Glutamatergic neuron (in vitro differentiated cells): Measurements from ENCODE around the gene DCTN5. TPM values are rescaled to one million over a fixed set of nuclear protein-coding genes. Genes with fewer than 3 reads are reported as not detected.

Experiments used
- DNase-seq: peaks from one replicate; pipeline ENCODE4 v3.0.0; 2022
- H3K27ac Mint-ChIP-seq: one replicate; pipeline ENCODE4 v1.8.0; 2020; ENCODE audit warnings: mild to moderate bottlenecking, mixed read lengths, inconsistent platforms; ENCODE audit not compliant: unreplicated experiment
- H3K27me3 Mint-ChIP-seq: one replicate; pipeline ENCODE4 v1.8.0; 2020; ENCODE audit warnings: mild to moderate bottlenecking, moderate library complexity, mixed read lengths, inconsistent platforms; ENCODE audit not compliant: unreplicated experiment
- H3K36me3 Mint-ChIP-seq: one replicate; pipeline ENCODE4 v1.8.0; 2020; ENCODE audit warnings: mild to moderate bottlenecking, mixed read lengths, inconsistent platforms; ENCODE audit not compliant: unreplicated experiment
- H3K4me1 Mint-ChIP-seq: one replicate; pipeline ENCODE4 v1.8.0; 2020; ENCODE audit warnings: mild to moderate bottlenecking, low read depth, mixed read lengths, inconsistent platforms; ENCODE audit not compliant: unreplicated experiment
- H3K4me3 Mint-ChIP-seq: one replicate; pipeline ENCODE4 v1.8.0; 2020; ENCODE audit warnings: mild to moderate bottlenecking, mixed read lengths, inconsistent platforms; ENCODE audit not compliant: unreplicated experiment
- H3K9me3 Mint-ChIP-seq: one replicate; pipeline ENCODE4 v1.8.0; 2020; ENCODE audit warnings: mild to moderate bottlenecking, moderate library complexity, mixed read lengths, inconsistent platforms; ENCODE audit not compliant: unreplicated experiment
- total RNA-seq: library from RNA; stranded (reverse); fragmentation: NEBNext Ultra II Directional; extraction: Animal tissue kit (Norgen Biotek cat#: 25700); gene quantifications from one replicate; pipeline ENCODE4 v1.2.1, GENCODE V29; 2021; ENCODE audit not compliant: unreplicated experiment
- TF ChIP-seq, protein P1 (sequence below): fragments of 200-600 bp; sonication (generic); IDR thresholded peaks from one replicate; pipeline ENCODE4 v1.5.0; 2021; ENCODE audit not compliant: partially characterized antibody, unreplicated experiment

Gene DCTN5
- total RNA-seq, 1 donor from 2014 or later: 96.5 TPM

- Mint-ChIP-seq H3K4me1 (no peaks in the 10 kb centered on the region), H3K4me3 (no peak overlapping the region), H3K27me3 (no peaks in the 10 kb centered on the region), H3K9me3 (no peaks in the 10 kb centered on the region), H3K27ac (no peak overlapping the region), H3K36me3 (no peaks in the 10 kb centered on the region)
- TF ChIP-seq, protein P1, sequence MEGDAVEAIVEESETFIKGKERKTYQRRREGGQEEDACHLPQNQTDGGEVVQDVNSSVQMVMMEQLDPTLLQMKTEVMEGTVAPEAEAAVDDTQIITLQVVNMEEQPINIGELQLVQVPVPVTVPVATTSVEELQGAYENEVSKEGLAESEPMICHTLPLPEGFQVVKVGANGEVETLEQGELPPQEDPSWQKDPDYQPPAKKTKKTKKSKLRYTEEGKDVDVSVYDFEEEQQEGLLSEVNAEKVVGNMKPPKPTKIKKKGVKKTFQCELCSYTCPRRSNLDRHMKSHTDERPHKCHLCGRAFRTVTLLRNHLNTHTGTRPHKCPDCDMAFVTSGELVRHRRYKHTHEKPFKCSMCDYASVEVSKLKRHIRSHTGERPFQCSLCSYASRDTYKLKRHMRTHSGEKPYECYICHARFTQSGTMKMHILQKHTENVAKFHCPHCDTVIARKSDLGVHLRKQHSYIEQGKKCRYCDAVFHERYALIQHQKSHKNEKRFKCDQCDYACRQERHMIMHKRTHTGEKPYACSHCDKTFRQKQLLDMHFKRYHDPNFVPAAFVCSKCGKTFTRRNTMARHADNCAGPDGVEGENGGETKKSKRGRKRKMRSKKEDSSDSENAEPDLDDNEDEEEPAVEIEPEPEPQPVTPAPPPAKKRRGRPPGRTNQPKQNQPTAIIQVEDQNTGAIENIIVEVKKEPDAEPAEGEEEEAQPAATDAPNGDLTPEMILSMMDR: no peak
- no peak for DNase-seq
Observed at GRCh38 chr16:23668873-23669272, 27.6 kb downstream of the DCTN5 start.

- no peaks in the 10 kb centered on the region for H3K9me3 Mint-ChIP-seq
- H3K27me3 Mint-ChIP-seq: no peaks in the 10 kb centered on the region
- DNase-seq: no peak
- H3K27ac Mint-ChIP-seq: no peak overlapping the region
- no peak overlapping the region for H3K4me3 Mint-ChIP-seq
- no peaks in the 10 kb centered on the region for H3K36me3 Mint-ChIP-seq
- TF ChIP-seq, protein P1: no peak
- H3K4me1 Mint-ChIP-seq: no peaks in the 10 kb centered on the region
Observed at GRCh38 chr16:23670137-23670776, 29.0 kb downstream of the DCTN5 start.

DNA sequence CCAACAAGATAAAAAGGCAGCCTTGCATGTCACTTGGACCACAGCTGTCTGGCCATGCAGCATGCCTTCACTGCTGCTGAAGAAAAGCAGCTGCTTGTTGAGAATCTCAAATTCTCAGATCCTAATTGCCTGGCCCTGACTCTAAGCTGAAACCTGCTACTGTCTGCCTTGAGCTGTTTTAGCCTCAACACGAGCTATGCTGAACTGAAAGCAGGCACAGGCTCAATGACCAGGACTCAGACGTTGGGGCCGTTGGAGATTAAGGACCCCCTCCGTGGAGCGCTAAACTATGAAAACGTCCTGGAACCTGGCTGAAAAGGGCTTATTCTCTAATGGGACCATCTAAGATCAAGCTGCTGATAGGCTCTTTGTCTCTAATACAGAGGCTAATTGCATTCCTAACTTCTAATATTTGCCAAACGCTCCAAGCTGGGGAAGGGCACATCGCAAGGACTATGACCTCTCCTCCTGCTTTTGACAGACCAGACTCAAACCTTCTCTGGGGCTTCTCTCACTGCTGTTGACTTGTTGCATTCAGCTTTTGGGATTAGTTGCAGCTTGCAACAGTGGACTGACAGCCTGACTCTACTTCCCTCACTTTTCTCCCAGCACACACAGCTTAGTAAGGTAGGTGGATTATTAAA is 32.8 kb downstream of the DCTN5 start:
- Mint-ChIP-seq H3K9me3 (no peaks in the 10 kb centered on the region), H3K27ac (no peak overlapping the region), H3K27me3 (no peaks in the 10 kb centered on the region), H3K4me3 (no peak overlapping the region), H3K4me1 (no peaks in the 10 kb centered on the region), H3K36me3 (no peaks in the 10 kb centered on the region)
- TF ChIP-seq, protein P1: no peak
- DNase-seq: no peak

DNA sequence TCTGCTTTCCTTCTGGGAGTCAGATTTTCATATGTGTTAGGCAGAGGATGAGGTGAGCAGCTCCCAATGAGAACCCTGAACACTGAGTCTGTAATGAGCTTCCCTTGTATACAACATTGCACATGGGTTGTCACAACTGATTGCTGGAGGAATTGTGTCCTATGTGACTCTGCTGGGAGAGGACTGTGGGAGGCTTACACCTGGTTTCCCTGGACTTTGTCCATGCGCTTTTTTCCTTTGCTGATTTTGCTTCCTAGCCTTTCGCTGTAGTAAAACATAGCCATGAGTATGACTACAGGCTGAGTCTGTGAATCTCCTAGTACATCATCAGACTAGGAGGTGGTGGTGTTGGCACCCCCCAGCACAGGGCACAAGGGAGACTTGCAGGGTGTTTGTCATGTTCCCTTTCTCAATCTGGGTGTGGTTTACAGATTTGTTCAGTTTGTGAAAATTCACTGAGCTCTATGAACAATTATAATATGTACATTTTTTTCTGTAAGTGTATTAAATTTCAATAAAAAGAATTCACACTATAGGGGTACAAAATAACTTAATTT is 35.7 kb downstream of the DCTN5 start:
- TF ChIP-seq, protein P1: no peak
- no peaks in the 10 kb centered on the region for H3K36me3 Mint-ChIP-seq
- no peak for DNase-seq
- H3K27ac Mint-ChIP-seq: no peak overlapping the region
- peaks cover 3% of the 10 kb centered on the region for H3K27me3 Mint-ChIP-seq
- H3K4me3 Mint-ChIP-seq: no peak overlapping the region
- H3K4me1 Mint-ChIP-seq: peaks cover 6% of the 10 kb centered on the region
- H3K9me3 Mint-ChIP-seq: no peaks in the 10 kb centered on the region
